GM18868 (cell line): ENCODE results near the gene NATD1.
A peak's percentile ranks its signal among the peaks of the same experiment; 100 is the strongest.

Experiments
- ATAC-seq: cut with Tn5 transposase; IDR thresholded peaks from one replicate; pipeline ENCODE4 v1.9.1; 2021; ENCODE audit warnings: mild to moderate bottlenecking, moderate library complexity; ENCODE audit not compliant: unreplicated experiment

NATD1 gene

GRCh38 chr17:21252796-21253645, at the start of gene NATD1:
TSS of gene NATD1 (minus strand) at chr17:21253410. CDS start at chr17:21253264, 146 bp downstream.
- ATAC-seq = peak; percentile 87

DNA sequence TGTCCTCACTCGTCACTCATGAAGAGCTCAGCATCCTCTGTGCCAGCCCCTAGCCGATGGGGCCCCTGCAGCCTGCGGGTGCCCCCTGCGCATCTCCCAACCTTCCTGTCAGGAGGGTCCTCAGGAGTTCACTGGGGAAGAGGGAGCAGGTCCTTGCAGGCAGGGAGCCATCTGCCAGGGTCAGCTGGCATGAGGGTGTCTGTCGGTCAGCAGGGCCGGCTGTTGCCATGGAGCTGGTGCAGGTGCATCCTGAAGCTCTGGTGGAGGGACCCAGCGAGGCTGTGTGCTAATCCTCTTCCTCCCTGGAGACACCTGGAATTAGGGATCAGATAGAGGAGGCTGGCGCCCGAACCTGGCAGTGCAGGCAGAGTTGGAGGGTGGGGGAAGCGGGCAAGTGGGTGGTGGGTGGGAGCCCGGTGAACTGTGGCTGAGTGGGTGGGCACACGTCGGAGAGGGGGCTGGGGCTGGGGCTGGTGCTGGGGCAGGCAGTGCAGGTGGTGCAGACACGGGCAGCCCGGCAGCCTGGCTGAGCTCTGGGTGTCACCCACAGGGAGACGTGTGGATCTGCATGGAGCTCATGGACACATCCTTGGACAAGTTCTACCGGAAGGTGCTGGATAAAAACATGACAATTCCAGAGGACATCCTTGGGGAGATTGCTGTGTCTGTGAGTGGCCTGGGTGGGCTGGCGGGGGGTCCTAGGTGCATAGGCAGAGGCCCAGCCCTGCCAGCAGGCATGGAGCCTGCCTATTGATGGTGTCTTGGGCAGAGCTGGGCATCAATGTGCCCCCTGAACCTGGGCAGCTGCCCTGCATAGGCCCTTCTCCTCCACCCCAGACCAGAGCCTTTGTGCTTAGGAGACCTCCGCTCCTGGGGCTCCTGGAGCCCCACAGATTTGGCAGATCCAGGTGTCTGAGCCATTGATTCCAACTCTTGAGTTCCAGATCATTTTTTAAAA, 48.7 kb upstream of the NATD1 start:
- ATAC-seq = no peak

DNA sequence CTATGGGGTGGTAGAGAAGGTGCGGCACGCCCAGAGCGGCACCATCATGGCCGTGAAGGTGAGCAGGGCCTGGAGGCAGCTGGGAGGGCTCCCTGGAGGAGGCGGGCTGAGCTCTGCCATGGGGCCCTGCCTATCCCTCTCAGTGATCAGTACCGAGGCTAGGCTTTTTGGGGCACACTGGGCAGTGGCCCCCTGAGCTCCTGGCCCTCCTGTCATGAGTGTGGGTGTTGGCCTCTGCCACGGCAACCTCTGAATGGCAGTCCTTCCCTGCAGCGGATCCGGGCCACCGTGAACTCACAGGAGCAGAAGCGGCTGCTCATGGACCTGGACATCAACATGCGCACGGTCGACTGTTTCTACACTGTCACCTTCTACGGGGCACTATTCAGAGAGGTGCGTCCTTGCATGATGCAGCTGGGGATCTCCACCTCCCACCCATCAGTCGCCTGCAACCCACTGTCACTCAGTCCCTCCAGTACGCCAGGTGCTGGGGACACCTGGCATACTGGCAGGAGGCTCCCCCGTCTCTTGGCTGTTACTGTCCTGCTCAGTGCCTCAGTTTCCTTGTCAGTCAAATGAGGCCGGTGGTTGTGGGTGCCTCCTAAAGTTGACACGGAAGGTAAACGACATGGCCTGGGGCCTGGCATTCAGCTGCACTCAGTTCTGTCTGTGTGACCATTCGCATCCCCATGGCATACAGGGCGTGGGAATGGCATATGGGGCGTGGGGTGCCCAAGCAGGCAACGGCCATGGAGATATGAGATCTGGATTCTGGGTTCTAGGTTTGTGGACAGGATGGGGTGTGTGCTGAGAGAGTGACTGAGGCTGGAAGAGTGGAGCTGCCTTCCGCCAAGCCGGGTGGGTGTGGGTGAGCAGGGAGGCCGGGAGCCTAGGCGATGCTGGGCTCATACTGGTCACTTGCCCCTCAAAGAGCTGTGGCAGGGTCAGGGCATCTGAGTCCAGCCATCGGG, 47.7 kb upstream of the NATD1 start:
- ATAC-seq = no peak

GRCh38 chr17:21299981-21300600, 46.9 kb upstream of the NATD1 start:
- no peak for ATAC-seq

- ATAC-seq = no peak
Measured at GRCh38 chr17:21298983-21299519, 45.8 kb upstream of the NATD1 start.

- no peak for ATAC-seq
Measured at GRCh38 chr17:21298056-21298982, 45.1 kb upstream of the NATD1 start.

- no peak for ATAC-seq
Measured at GRCh38 chr17:21297597-21297996, 44.4 kb upstream of the NATD1 start.

DNA sequence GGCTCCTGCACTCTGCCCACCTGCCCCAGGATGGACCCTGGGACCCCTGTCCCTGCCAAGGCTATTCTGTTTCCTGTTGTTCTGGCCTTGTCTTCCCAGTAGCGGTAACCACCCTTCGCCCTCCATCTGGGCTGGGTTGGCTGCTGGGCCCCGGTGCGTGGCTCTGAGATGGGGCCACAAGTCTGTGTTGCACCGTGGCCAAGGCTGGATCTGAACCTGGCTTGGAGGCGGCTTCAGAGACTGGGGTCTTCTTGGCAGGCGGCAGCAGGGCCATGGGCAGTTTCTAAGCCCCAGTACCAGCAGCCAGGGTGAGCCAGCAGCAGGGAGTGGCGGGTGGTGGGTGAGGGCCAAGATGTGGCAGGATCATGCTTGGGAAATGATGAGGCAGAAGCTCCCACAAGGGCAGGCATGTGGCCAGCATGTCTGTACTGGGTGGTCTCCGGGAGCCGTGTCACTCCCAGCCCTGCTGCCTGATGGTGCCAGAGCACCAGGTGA, 43.9 kb upstream of the NATD1 start:
- no peak for ATAC-seq

- no peak for ATAC-seq
Measured at GRCh38 chr17:21296097-21297025, 43.2 kb upstream of the NATD1 start.

GRCh38 chr17:21295036-21295952, 42.1 kb upstream of the NATD1 start:
- ATAC-seq = no peak

DNA sequence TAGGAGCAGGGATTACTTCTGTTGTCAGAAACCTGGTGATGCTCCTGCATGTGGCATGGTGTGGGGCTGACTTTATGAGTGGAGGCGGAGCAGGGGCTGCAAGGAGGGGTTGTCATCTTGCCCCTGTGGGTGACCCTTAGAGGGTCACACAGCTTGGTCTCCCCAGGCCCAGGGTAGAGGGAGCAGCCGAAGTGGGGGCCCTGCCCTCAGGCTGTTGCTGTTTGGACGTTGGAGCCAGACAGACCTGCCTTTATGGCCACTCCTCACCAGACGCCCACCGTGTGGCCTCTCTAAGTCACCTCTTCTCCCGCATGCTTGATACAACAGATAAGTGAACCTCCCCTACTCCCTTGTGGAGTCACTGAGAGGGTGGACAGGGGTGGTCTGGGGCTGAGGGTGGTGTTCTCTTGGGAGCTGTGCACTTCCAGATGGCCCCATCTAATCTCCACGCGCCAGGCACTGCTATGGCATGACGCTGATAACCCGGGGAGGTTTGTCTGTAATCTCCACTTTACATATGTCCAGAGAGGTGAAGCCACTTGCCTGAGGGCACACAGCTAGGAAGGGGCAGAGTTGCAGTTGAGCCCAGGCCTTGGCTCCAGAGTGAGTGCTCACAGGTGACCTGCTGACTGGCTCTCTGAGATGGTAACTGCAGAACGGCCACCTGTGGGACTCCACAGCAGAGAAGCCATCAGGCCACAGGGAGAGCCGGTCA, 41.3 kb upstream of the NATD1 start:
- no peak for ATAC-seq

DNA sequence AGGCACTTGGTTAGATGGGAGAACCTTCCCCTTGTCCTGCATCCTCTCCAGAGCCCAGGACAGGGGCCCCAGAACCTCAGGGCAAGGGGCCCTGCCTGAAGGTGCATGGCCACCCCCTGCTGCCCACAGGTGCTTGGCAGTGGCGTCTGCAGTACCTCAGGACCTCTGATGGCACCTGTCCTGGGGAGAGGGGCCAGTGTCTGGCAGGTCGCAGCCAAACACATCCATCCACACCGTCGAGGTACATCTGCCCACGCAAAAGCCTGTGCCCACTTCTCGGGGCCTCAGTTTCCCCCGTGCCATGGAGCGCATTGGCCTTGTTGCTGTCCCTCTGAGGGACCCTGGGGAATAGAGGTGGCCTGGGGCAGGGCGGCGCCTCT, 40.6 kb upstream of the NATD1 start:
- ATAC-seq = no peak

DNA sequence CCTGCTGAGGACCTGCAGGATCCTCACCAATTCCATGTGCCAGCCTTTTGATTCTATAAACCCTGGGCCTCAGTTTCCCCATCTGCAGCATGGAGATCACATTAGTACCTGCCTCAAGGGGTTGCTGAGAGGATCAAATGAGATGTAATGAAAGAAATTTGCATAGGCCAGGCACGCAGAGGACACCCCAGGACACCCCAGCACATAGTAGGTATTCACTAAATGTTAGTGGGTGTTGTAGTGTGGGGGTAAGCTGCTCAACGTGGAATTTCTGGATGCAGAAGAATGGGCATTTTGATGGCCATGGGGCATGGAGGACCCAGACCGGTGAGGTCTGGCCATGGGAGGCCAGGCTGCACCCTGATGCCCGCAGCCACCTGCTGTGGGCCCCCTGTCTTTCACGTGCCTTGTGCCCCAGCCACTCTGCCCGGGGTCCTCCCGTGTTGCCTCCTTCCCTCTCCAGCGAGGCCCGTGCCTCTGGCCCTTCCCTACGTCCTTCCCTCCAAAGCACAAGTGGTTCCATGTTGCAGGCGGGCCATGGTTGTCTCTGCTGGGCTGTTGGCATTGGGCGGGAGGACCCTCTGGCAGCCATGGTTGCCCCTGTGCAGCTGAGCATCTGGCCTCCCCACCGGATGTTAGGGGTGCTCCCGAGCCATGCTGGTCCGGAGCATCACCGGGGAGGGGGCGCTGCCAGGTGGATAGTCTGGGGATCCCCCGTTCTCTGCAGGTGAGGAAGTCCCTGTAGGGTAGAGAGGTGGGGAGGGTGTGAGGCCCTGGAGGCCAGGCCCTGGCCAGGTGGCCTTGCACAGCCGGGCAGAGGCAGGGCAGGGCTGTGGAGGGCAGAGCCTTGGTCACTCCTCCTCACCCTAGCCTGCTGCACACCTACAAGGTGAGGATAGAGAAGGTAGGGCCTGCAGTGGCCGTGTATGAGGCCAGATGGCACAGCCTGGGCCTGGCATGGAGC, 39.9 kb upstream of the NATD1 start:
- no peak for ATAC-seq

DNA sequence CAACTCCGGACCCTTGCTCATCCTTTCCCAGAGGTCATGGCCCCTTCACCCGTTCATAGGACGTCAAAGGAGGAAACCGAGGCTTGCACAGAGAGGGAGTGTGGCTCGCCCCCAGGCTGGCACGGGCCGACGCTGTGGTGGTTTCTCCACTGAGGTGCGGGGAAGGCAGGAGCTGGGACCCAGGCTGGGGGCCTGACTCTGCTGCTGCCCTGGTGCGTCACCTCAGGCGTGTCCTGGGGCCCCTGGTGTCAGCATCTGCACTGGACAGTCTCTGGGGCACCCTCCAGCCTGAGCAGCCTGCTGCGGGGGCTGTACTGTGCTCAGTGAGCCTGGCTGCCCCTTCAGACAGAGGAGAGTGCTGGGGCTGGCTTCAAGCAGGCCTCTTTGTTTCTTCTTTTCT, 38.7 kb upstream of the NATD1 start:
- no peak for ATAC-seq

GRCh38 chr17:21291357-21291756, 38.1 kb upstream of the NATD1 start:
- no peak for ATAC-seq
